A172 (cell line): ENCODE measurements around the gene NMRK1. TPM values are rescaled to one million over a fixed set of nuclear protein-coding genes. Genes with fewer than 3 reads are reported as not detected.

Source experiments
- DNase-seq: peaks from one replicate; pipeline ENCODE4 v3.0.0-alpha.2; 2015; ENCODE audit warnings: low spot score
- total RNA-seq: library from RNA; depleted of rRNA; stranded (reverse); fragments of >200 nt; shearing (Covaris generic); gene quantifications from 2 replicates; pipeline ENCODE4 v1.2.3, GENCODE V29; 2014

The NMRK1 gene
- total RNA-seq, 1 experiment from 2014 or later: 16.0 TPM

DNA sequence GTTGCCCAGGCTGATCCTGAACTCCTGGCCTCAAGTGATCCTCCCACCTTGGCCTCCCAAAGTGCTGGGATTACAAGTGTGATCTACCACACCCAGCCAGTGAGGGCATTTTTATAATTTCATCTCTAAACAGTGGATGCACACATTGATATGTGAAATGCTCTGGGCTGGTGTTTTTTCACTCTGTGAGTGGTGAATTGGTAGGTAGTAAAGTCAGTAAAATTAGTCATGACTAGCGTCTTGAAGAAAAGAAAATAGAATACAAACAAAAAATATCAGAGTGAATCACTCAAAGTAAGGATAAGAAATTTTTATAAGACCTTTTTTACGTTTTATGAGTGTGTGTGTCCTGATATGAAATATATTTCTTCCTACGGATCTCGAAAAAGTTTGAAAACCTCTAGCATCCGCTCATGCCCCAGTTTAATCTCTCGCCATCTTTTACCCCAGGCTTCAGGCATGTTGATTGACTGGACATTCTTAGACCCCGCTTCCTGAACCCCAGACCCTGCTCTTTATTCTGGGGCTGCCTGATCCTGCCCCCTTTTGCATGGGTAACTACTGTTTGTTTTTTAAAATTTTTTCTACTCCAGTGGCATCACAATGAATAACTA, 14.3 kb upstream of the NMRK1 start:
- no peak for DNase-seq

DNA sequence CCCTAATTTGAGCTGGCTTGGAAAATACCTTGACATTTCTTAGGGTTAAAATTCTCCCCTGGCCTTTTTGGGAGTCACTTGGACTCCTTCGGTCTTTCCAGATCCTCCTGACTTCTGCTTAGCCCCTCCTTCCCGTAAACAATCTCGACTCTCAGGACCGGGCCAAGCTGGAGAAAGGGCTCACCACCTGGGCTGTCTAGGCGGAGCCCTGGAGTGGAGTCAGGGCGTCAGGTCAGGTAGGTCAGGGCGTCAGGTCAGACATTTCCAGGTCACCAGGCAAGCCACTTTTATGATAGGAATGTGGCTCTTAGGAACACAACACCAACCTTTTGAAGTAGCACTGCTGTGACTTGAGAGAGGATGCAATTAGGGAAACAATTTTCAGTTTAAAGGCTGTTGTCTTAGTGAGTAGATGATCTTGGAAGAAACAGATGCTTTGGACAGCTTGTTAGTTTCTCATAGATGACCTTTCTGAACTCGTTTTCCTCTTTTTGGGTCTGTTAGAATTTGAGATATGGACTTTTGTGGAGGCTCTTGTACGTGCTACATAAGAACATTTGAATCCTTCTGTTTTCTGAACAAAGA, 13.1 kb upstream of the NMRK1 start:
- DNase-seq: no peak

DNA sequence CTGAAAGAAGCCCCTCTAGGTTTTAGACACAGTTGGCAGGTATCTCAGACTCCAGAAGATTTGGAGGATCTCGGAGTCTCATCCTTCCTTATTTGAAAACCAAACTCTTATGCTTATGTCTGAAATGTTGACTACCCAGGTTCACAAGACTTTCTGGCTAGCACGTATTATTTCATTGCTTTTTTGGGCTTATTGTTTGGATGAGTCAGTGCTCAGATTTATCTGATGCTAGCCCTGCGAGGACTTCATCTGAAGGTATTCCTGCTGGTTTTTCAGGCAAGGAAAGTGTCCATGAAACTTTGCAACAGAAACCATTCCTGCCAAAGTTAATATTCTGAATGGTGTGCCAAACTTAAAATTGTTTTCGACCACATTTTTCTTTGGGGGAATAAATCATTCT, 8.8 kb upstream of the NMRK1 start:
- no peak for DNase-seq

DNA sequence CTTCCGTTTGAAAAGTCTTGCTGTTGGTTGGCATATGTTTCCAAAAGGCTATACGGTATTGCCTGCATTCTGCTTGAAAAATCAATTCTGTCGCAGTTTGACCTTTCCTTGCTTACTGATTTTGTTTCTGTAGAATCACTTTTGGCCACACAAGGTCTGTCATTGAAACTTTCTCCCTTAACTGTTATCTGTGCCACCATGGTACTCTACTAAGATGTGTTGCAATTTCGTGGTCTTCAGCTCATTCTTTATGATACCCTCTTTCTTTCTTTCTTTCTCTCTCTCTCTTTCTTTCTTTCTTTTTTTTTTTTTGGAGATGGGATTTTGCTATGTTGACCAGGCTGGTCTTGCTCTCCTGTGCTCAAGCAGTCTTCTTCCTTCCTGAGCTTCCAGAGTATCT, 4.8 kb upstream of the NMRK1 start:
- no peak for DNase-seq

DNA sequence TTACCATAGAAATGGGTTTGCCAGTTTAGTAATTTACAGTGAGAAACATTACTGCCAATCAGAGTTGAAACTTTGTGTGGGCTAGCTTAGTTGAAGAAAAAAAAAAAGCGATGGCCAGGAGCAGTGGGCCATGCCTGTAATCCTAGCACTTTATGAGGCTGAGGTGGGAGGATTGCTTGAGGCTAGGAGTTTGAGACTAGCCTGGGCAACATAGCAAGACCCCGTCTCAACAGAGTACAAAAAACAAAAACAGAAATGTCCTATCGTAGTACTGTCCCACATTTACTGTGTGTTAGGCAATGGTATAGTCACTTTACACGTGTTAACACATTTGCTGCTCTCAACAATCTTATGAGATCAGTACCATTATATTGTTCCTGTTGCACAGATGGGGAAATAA, 2.6 kb upstream of the NMRK1 start:
- no peak for DNase-seq

DNA sequence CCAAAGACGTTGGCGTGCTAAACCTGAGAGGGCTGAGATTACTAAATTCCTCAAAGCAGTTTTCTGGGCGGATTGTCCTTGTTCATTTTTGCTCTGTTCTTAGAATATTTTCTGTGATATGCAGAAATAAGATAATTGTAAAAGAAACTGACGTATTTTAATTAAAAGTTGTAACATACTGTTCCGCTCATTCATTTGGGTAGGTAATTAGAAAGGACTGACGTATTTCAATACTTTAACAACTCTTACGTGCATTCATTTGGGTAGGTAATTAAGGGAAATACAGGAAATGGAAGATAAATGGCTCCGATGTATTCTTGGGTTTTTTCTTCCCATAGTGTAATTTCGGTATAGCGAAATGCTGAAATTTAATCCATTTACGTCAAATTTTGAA, 1.4 kb upstream of the NMRK1 start:
- DNase-seq: no peak

DNA sequence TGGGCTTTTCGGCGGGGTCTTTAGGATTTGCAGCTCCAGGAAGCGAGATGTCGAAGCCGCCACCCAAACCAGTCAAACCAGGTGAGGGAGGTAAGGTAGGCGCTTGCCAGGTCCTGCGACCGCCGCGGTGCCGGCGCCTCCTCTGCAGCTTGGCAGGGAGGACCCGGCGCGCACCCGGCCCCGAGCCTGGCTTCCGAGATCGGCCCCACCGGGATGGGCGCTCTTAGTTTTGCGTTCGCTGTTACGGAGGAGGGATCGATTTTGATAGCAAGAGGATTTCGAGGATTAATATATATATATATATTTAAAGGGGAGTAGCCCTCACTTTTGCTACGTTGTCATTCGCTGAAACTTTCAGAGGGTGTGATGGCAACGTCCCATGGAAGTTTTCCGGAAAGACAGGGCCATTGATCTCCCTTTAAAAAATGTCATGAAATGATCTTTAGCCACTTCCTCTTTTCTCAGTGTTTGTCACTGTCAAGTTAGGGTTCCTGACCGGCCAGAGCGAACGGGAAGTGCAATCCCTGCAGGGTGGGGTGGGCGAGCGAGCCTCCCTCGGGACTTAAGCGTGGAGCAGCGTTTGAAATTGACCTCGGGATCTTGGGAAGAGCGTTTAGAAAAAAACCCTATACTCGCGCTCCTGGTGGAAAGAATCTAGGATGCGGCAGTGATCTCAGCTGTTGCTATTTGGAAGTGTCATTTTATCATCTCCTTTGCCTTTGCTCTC, 854 bp upstream of the NMRK1 start:
- DNase-seq: peak; percentile 30

DNA sequence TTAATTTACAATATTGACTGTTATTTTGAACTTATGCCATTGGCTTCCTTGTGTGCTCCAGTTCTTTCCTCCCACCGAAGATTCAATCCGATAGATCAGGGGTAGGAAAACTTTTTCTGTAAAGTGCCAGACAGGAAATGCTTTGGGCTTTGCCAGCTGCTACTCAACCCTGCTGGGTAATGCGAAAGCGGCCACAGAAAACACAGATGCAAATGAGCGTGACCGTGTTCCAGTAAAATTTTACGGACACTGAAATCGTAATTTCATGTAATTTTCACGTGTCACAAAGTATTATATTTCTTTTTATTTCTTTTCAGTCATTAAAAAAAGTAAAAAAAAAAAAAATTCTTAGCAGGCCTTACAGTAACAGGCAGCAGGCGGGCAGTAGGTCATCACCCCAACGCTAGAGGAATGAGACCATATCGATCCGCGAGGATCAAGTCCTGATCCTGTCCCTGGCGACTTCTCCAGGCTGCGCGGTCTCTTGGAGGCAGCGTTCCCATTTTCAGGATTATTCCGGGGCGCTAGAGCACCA, 599 bp downstream of the NMRK1 start:
- DNase-seq: peak; percentile 27

DNA sequence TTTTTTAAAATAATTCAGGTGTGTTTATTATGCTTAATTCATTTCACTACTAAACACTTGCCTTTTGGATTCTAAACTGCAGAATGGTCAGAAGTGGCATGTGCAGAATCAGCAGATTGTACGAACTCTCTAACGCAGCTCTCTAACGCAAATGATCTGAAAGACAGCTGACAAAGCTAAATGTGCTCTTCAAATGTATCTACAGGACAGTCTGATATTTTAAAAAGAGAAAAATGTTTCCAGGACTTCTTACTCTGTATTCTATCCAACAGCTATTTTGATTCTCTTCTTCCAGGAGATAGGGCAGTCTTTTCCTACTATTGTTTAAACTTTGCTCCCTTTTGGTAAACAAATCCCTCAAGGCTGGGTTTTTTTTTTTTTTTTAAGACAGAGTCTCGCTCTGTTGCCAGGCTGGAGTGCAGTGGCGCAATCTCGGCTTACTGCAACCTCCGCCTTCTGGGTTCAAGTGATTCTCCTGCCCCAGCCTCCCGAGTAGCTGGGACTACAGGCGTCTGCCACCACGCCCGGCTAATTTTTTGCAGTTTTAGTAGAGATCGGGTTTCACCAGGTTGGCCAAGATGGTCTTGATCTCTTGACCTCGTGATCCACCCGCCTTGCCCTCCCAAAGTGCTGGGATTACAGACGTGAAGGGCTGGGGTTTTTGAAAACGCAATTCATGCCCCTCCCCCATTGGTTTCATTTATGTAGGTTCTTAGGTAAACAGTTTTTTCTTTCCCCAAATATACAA, 1.2 kb downstream of the NMRK1 start:
- DNase-seq: no peak

DNA sequence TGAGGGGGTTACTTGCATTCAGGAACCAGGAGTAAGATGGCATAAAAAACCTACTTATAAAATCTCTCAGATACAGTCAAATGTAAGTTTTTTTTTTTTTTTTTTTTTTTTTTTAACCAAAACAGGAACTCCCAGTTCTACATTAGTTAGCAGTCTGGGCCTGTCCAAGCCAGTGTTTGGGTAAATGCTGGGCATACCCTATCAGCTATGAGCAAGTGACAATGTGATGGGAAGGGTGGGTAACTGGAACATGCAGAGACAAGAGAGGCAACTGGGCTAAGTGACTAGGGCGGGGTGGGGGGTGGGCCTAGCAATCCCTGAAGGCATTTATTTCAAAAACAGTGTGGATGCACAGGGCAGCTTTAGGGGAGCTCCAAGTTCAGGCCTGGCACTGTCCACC, 2.3 kb downstream of the NMRK1 start:
- DNase-seq: no peak

DNA sequence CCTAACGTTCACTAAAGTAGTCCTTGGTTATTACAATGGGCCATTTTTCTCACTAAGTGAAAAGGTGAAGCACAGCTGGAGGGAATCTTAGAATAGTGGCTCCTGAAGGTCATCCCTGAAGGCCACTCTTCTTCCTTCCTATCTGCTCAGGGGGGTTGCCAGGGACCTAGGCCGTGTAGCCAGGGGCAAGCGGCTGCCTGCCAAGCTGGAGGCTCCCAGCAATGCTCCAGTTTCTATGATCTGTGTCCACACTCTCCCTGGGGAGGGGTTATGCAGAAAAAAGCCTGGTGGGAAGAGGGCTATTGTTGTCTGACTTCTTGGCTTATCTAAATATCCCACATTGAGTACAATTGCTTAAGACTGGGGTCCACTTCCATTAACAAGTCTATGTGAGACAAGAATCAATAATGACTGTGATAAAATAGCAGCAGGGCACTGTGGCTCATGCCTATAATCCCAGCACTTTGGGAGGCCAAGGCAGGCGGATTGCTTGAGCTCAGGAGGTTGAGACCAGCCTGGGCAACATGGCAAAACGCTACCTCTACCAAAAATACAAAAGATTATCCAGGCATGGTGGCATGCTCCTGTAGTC, 3.8 kb downstream of the NMRK1 start:
- no peak for DNase-seq

DNA sequence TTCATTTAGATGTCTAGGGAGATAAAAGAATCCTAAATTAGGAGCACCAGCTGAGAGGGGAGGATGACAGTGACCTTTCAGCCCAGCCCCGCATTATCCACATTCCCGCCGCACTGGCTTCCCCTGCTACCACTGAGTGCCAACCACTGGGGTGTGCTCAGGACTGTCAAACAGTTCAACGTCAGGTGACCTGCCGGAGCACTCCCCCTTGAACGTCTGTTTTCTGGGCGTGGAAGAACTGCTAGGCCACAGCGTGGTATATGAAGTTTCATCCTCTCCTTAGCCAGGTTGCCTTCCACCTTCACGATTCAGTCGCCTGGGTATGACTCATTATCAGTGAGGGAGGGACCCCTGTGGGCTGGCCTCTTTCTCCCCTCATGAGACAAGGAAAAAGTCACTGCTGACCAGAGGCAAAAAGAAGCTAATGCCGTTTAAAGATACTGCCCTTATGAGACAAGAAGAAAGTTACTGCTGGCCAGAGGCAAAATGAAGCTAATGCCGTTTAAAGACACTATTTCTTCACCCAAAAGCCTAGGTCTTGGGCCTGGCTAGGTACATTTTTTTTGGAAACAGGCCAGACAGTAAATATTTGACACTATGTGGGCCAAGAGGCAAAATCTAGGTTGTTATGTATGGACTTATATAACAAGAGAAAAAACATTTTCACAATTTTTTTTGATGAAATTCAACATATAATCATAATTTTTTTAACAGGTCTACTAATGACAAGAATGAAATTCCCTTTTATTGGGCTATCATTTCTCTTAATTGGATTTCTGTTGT, 4.6 kb downstream of the NMRK1 start:
- DNase-seq: no peak

DNA sequence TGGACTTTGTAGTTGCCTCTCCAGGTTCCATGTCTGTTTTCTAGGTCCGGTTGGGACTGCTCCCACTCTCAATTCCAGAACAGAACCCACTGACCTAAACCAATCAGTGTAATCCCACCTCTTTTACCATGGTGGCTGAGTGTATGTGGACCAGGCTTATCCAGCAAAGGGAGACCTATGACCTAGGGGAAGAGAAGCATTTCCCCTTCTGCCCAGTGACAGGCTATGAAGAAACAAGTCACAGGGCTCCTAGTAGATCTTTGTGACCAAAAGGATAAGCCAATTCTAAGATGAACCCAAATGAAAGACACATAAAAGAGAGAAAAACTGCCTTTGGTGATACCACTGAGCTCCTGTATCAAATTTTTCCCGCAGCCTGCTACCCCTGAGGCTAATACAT, 6.3 kb downstream of the NMRK1 start:
- no peak for DNase-seq

DNA sequence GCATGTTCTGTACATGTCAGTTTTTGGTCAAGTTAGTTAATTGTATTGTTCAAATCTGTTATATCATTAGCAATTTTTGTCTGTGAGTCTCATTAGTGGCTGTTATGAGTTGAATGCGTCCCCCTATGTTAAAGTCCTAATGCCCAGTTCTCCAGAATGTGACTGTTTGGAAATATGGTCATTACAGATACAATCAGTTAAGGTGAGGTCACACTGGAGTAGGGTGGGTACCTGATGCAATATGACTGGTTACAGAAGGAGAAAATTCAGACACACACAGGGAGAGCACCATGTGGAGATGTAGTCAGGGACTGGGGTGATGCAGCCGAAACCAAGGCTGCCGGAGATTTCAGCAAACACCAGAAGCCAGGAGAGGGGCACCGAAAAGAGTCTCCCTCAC, 15.1 kb downstream of the NMRK1 start:
- no peak for DNase-seq

DNA sequence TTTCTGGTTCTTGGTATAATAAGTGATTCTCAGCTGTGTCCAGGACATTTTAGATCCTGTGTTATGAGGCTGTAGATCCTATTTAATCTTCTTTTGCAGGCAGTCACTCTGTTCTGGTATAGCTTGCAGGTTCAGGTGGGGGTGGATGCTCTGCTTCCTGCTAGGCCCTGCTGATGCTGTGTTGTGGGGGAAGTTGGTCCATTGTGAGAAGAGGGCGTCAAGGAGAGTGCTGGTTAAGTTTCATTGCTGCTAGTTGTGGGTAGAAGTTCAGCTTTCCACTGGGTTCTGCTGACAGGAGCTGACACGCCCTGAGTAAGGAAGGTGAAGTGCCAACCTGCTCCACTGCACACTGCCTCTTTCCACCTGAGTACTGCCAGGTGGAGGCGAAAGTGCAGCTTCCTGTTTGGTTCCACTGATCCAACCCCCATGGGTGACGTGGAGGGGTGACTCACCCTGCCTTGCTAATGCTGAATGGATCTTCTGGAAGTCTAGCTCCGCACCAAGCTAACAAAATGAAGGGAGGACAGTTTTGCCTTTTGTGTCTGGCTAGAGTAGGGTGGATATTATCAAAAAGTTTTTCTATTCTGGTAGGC, 16.3 kb downstream of the NMRK1 start:
- DNase-seq: peak; percentile 40

DNA sequence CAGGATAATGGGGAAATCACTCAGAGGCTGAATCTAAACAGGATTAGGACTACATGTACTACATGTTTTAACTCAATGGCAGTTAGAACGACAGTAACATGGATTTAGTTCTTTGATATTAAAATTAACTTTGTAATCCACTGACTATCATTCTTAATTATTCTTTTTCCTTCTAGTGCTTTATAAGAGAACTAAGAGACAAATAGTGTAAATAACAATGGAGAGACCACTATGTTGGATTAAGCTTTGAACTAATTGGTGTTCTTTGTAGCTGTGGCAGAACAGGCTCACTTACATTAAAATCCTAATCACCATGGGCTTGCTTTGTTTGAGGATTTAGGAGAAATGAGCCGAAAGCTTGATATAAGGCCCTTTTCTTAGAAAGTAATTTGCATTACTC, 18.8 kb downstream of the NMRK1 start:
- no peak for DNase-seq

DNA sequence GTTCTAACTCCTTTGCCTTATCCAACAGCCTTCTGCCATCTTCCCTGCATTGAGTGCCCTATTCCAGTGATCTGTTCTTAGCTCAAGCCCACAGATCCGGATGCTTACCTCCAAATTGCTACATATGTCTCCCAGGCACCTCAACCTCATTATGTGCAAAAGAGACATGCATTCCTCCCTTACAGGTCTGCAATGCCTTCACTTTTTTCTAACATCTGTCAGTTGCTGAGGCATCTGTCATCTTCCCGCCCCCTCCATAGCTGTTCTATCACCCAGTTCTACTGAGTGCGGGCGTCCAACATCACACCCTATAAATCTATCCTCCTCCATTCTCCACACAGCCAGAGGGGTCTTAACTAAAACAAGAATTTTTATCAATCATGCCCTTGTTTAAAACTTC, 20.1 kb downstream of the NMRK1 start:
- no peak for DNase-seq

DNA sequence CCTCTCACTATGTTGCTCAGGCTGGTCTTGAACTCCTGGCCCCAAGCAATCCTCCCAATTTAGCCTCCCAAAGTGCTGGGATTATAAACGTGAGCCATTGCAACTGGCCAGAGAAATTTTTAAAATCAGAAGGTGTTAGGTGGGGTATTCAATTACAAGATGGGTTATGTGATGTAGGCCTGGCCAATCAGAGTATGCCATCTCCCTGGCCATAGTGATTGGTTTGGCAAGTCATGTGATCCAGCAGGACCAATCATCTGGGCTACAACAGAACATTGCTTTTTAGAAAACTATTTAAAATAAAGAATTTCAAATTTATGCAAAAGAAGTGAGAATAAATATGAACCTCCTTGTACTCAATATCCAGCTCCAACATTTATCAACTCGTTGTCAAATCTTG, 22.4 kb downstream of the NMRK1 start:
- no peak for DNase-seq

DNA sequence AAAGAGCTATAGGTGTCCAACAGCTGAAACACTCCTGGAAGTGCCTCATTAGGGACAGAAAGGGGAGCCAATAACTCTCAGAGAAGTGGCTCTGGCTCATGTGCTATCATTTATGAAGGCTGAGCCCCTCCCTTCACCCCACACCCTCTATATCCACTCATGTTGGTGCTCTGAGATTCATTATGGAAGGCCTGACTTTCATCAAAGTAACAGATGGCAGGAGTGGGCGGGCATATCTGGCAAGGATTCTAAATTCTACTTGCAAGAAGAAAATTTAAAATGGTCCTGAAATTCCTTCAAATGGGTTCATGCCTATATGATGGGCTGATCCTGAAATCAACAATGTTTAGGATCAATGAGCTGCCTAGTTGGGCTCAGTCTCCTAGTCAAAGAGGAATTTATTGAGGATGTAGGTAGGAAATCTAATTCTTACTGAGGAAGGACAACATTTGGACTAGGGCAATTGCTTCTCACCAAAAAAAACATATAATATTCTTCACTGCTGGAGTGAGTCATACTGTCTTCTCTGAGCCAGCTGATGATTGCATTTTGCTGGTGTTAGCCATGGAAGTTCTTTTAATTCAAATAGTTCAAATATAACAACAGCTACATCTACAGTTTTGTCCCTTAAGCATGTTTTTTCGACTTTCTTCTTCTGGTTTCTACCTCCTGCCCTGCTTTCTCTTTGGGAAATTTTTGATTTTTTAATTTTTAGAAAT, 23.5 kb downstream of the NMRK1 start:
- no peak for DNase-seq
